Suprapubic skin (tissue), 4 donors: ENCODE data around the gene SERBP1. TPM values are rescaled to one million over a fixed set of nuclear protein-coding genes. Genes with fewer than 3 reads are reported as not detected.

Experiments used
- DNase-seq, 2 donors: peaks; one replicate each; pipeline ENCODE4 v3.0.0-alpha.2; 2019; ENCODE audit warnings: low spot score in 2 of 2
- H3K27ac ChIP-seq: fragments of 200-600 bp; sonication (generic); one replicate; pipeline ENCODE4 v1.5.1; 2019
- H3K27me3 ChIP-seq: fragments of 200-600 bp; sonication (generic); one replicate; pipeline ENCODE4 v1.5.1; 2019
- H3K36me3 ChIP-seq: fragments of 200-600 bp; sonication (generic); one replicate; pipeline ENCODE4 v1.5.1; 2019
- H3K4me1 ChIP-seq: fragments of 200-600 bp; sonication (generic); one replicate; pipeline ENCODE4 v1.5.1; 2019
- H3K4me3 ChIP-seq: fragments of 200-600 bp; sonication (generic); one replicate; pipeline ENCODE4 v1.5.1; 2019; ENCODE audit warnings: mild to moderate bottlenecking
- H3K9me3 ChIP-seq: fragments of 200-600 bp; sonication (generic); one replicate; pipeline ENCODE4 v1.5.1; 2019
- EP300 ChIP-seq: sonication (generic); formaldehyde crosslinking; IDR thresholded peaks from one replicate; pipeline ENCODE4 v1.6.1; 2017; ENCODE audit warnings: antibody characterized with exemption
- POLR2A ChIP-seq, 2 donors: fragments of 450-650 bp; IDR thresholded peaks; one replicate each; pipeline ENCODE4 v1.6.1; 2017; ENCODE audit warnings: antibody characterized with exemption in 2 of 2, mild to moderate bottlenecking in 2 of 2, moderate library complexity in 2 of 2
- POLR2AphosphoS5 ChIP-seq, 3 donors: sonication (generic); formaldehyde crosslinking; IDR thresholded peaks; one replicate each; pipeline ENCODE4 v1.6.1; 2017; ENCODE audit warnings: antibody characterized with exemption in 3 of 3
- WGBS: methylation state at CpG from one replicate; pipeline ENCODE4 v1.1.5; 2018; 5-methylcytosine and 5-hydroxymethylcytosine counted together
- total RNA-seq, 4 donors: library from RNA; depleted of rRNA; stranded (reverse); fragments of >200 nt; gene quantifications; one replicate each; pipeline ENCODE4 v1.1.0, GENCODE V29; 2016
- TF ChIP-seq, protein P1 (sequence below), 2 donors: fragments of 200-600 bp in 1 of 2; fragments of 450-650 bp in 1 of 2; sonication (generic) in 1 of 2; IDR thresholded peaks; one replicate each; pipeline ENCODE4 v1.5.1; 2016 to 2019; ENCODE audit warnings: antibody characterized with exemption in 2 of 2, mild to moderate bottlenecking in 1 of 2, moderate library complexity in 1 of 2

SERBP1 gene
- total RNA-seq, 4 donors from 2014 or later, result 188 to 330 (median 233) TPM

DNA sequence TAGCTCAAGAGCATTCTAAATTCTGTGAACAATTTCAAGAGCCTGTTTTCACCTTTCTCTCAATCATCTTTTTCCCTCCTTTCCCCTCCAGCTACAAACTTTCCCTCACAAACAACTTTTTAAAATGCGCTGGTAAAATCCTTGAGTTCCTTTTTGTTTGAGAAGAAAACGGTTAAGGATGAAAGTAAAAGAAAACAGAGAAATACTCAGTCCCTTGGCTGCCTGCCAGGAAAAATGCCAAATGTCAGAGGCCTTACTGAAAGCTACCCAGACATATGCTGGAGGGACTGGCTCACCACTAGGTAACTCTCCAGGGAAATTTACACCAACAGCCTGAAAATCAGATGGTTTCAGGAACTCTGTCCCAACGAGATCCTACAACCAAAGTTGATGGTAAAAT is 11.0 kb upstream of the SERBP1 start:
- Histone ChIP-seq H3K9me3 (no peaks in the 10 kb centered on the region), H3K27me3 (no peaks in the 10 kb centered on the region), H3K36me3 (no peaks in the 10 kb centered on the region), H3K4me3 (no peak overlapping the region), H3K27ac (no peak overlapping the region), H3K4me1 (peaks cover 5% of the 10 kb centered on the region)
- DNase-seq, result no peak
- 42% methylated on average over 3 of the region's 3 CpGs for WGBS
- TF ChIP-seq POLR2A (IDR thresholded peaks at IDR 0.05), result no peak
- TF ChIP-seq, protein P1, sequence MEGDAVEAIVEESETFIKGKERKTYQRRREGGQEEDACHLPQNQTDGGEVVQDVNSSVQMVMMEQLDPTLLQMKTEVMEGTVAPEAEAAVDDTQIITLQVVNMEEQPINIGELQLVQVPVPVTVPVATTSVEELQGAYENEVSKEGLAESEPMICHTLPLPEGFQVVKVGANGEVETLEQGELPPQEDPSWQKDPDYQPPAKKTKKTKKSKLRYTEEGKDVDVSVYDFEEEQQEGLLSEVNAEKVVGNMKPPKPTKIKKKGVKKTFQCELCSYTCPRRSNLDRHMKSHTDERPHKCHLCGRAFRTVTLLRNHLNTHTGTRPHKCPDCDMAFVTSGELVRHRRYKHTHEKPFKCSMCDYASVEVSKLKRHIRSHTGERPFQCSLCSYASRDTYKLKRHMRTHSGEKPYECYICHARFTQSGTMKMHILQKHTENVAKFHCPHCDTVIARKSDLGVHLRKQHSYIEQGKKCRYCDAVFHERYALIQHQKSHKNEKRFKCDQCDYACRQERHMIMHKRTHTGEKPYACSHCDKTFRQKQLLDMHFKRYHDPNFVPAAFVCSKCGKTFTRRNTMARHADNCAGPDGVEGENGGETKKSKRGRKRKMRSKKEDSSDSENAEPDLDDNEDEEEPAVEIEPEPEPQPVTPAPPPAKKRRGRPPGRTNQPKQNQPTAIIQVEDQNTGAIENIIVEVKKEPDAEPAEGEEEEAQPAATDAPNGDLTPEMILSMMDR (IDR thresholded peaks at IDR 0.05), result no peak
- no peak for TF ChIP-seq EP300
- no peak for TF ChIP-seq POLR2AphosphoS5 (IDR thresholded peaks at IDR 0.05)

DNA sequence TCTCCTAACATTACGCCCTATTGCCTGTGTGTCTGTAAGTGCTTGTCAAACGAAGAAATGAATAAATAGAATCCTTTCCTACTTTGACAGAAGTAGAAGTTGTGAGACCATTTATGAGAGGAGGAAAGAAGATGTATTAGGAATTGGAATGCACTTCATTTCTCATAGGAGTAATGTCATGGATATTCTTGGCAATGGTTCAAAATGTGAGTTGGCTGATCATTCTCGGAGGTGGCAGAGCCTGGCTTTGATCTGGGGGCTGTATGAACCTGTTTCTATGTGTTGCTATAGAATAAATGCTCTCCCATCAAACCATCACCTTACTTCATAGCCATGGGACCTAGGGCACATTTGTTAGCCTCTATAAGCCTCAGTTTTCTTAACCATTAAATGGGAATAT is 10.1 kb upstream of the SERBP1 start:
- TF ChIP-seq EP300 (no peak), POLR2AphosphoS5 (IDR thresholded peaks at IDR 0.05) (no peak), POLR2A (IDR thresholded peaks at IDR 0.05) (no peak)
- TF ChIP-seq, protein P1 (IDR thresholded peaks at IDR 0.05), result no peak
- Histone ChIP-seq H3K27me3 (no peaks in the 10 kb centered on the region), H3K4me1 (peaks cover 5% of the 10 kb centered on the region), H3K9me3 (no peaks in the 10 kb centered on the region), H3K4me3 (no peak overlapping the region), H3K27ac (no peak overlapping the region), H3K36me3 (no peaks in the 10 kb centered on the region)
- DNase-seq, result no peak
- WGBS, result 62% methylated on average over 3 of the region's 3 CpGs

DNA sequence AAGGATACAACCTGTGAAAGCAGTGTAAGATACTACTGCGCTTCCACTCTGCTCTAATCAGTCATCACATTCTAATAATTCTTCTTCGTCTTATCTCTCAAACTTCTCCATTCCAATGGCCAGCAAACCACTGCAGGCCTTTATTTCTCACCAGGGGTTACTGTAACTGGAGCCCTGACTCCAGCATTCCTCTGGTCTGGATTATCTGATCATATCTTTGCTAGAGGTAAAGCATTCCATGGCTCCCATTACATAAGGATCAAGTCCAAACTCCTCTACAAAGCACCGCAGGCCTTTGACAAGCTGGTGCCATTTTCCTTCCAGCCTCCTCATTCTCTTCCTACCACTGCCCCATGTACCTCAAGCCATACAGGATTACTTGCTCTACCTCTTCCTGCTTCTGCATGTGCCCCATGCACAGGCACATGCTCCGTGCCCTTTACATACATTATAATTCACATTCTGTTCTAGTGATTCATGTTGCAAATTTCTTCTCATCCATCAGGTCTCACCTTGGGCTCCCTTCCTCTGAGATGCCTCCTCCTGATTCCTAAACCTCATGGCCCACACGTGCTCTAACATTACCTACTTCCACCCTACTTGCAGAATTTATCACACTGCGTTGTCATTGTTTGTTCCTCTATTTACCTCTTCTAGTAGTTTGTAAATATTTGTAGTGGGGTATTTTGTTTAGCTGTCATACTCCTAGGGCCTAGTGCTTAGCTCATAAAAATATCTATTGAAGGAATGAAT is 9.3 kb upstream of the SERBP1 start:
- peaks cover 5% of the 10 kb centered on the region for H3K4me1 ChIP-seq
- H3K9me3 ChIP-seq, result no peaks in the 10 kb centered on the region
- no peak overlapping the region for H3K27ac ChIP-seq
- TF ChIP-seq, protein P1 (IDR thresholded peaks at IDR 0.05), result no peak
- DNase-seq, result no peak
- no peaks in the 10 kb centered on the region for H3K36me3 ChIP-seq
- H3K4me3 ChIP-seq, result no peak overlapping the region
- 85% methylated on average over 6 of the region's 6 CpGs for WGBS
- no peaks in the 10 kb centered on the region for H3K27me3 ChIP-seq

DNA sequence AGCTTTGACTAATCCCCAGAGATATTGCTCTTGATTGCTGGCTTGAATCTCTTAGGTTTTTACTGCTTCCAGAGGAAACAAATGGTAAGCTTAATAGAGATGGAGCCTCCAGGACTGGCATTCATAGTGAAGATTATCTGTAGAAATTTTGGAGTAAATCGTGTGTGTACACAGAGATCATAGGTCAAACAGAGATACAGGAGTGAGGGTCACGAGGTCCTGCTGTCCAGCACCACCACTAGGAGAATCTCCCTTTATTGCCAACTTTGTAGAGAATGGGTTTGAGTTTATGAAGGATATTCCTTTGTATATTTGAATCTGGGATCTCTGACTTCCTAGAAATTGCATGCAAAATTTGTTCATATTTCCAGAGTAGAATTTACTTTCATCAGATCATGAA is 7.8 kb upstream of the SERBP1 start:
- no peaks in the 10 kb centered on the region for H3K36me3 ChIP-seq
- no peak overlapping the region for H3K27ac ChIP-seq
- TF ChIP-seq, protein P1 (IDR thresholded peaks at IDR 0.05), result no peak
- no peak for TF ChIP-seq POLR2AphosphoS5 (IDR thresholded peaks at IDR 0.05)
- no peak for TF ChIP-seq POLR2A (IDR thresholded peaks at IDR 0.05)
- TF ChIP-seq EP300, result no peak
- H3K4me3 ChIP-seq, result no peak overlapping the region
- 90% methylated on average over 2 of the region's 2 CpGs for WGBS
- H3K27me3 ChIP-seq, result no peaks in the 10 kb centered on the region
- no peaks in the 10 kb centered on the region for H3K9me3 ChIP-seq
- H3K4me1 ChIP-seq, result peaks cover 10% of the 10 kb centered on the region
- no peak for DNase-seq

DNA sequence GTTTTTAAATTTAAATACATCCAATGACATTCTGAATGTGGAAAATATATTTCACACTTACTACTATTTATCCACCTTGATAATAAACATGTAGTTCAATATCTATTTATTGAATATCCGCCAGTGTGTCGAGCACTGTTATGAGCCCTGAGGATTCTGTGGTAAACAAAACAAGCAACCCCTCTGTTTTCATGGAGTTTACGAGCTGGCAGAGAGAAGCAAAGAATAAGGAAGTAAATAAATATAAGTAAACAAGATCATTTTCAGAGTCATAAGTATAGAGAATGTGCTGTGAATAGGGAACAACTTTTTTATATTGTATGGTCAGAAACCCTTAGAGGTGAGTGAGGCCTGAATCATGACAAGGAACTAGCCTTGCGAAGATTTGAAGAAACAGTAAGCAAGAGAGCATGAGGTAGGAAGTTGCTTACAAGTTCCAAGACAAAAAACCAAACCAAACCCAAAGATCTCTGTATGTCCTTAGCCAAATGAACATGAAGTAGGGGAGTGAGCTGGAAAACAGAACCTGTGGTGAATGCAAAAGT is 6.4 kb upstream of the SERBP1 start:
- 85% methylated on average over 4 of the region's 4 CpGs for WGBS
- no peak overlapping the region for H3K27ac ChIP-seq
- no peaks in the 10 kb centered on the region for H3K36me3 ChIP-seq
- no peaks in the 10 kb centered on the region for H3K27me3 ChIP-seq
- H3K4me1 ChIP-seq, result peaks cover 15% of the 10 kb centered on the region
- no peaks in the 10 kb centered on the region for H3K9me3 ChIP-seq
- no peak overlapping the region for H3K4me3 ChIP-seq
- TF ChIP-seq, protein P1 (IDR thresholded peaks at IDR 0.05), result no peak
- TF ChIP-seq POLR2AphosphoS5 (IDR thresholded peaks at IDR 0.05) (no peak), POLR2A (IDR thresholded peaks at IDR 0.05) (no peak), EP300 (no peak)
- DNase-seq, result no peak
